ENCODE measurements around the gene CDK5RAP2.

CDK5RAP2 gene

GRCh38 chr9:120382453-120382852 is 197.5 kb downstream of the CDK5RAP2 start:
- H3K9me3 Mint-ChIP-seq = no peaks in the 10 kb centered on the region
- no peak overlapping the region for H3K4me3 Mint-ChIP-seq
- peaks cover 1% of the 10 kb centered on the region for H3K36me3 Mint-ChIP-seq (ENCODE audit: low read depth)
- H3K4me1 Mint-ChIP-seq (ENCODE audit: low read depth) = no peaks in the 10 kb centered on the region
- DNase-seq (ENCODE audit: low spot score) = no peak
- no peaks in the 10 kb centered on the region for H3K27me3 Mint-ChIP-seq (ENCODE audit: low read depth)
- no peak overlapping the region for H3K27ac Mint-ChIP-seq

GRCh38 chr9:120381839-120382238 is 198.1 kb downstream of the CDK5RAP2 start:
- no peaks in the 10 kb centered on the region for H3K4me1 Mint-ChIP-seq (ENCODE audit: low read depth)
- H3K27ac Mint-ChIP-seq = peak overlapping the region; percentile 11
- H3K27me3 Mint-ChIP-seq (ENCODE audit: low read depth) = no peaks in the 10 kb centered on the region
- H3K9me3 Mint-ChIP-seq = no peaks in the 10 kb centered on the region
- DNase-seq (ENCODE audit: low spot score) = no peak
- no peak overlapping the region for H3K4me3 Mint-ChIP-seq
- peaks cover 1% of the 10 kb centered on the region for H3K36me3 Mint-ChIP-seq (ENCODE audit: low read depth)

GRCh38 chr9:120379611-120380010 is 200.4 kb downstream of the CDK5RAP2 start:
- H3K4me1 Mint-ChIP-seq (ENCODE audit: low read depth) = no peaks in the 10 kb centered on the region
- no peak for DNase-seq (ENCODE audit: low spot score)
- H3K4me3 Mint-ChIP-seq = no peak overlapping the region
- H3K27ac Mint-ChIP-seq = no peak overlapping the region
- H3K9me3 Mint-ChIP-seq = no peaks in the 10 kb centered on the region
- H3K36me3 Mint-ChIP-seq (ENCODE audit: low read depth) = peaks cover under 1% of the 10 kb centered on the region
- no peaks in the 10 kb centered on the region for H3K27me3 Mint-ChIP-seq (ENCODE audit: low read depth)

GRCh38 chr9:120378680-120379079 is 201.3 kb downstream of the CDK5RAP2 start:
- no peaks in the 10 kb centered on the region for H3K4me1 Mint-ChIP-seq (ENCODE audit: low read depth)
- no peaks in the 10 kb centered on the region for H3K36me3 Mint-ChIP-seq (ENCODE audit: low read depth)
- DNase-seq (ENCODE audit: low spot score) = no peak
- H3K27ac Mint-ChIP-seq = no peak overlapping the region
- no peaks in the 10 kb centered on the region for H3K9me3 Mint-ChIP-seq
- H3K27me3 Mint-ChIP-seq (ENCODE audit: low read depth) = no peaks in the 10 kb centered on the region
- no peak overlapping the region for H3K4me3 Mint-ChIP-seq

- Mint-ChIP-seq H3K4me3 (no peak overlapping the region), H3K4me1 (ENCODE audit: low read depth) (no peaks in the 10 kb centered on the region), H3K27ac (no peak overlapping the region), H3K27me3 (ENCODE audit: low read depth) (no peaks in the 10 kb centered on the region), H3K36me3 (ENCODE audit: low read depth) (no peaks in the 10 kb centered on the region), H3K9me3 (no peaks in the 10 kb centered on the region)
- DNase-seq (ENCODE audit: low spot score) = no peak
These were observed 202.5 kb downstream of the CDK5RAP2 start for GRCh38 chr9:120377268-120378159.

GRCh38 chr9:120376101-120376500 is 203.9 kb downstream of the CDK5RAP2 start:
- Mint-ChIP-seq H3K27ac (no peak overlapping the region), H3K27me3 (ENCODE audit: low read depth) (no peaks in the 10 kb centered on the region), H3K9me3 (no peaks in the 10 kb centered on the region), H3K4me1 (ENCODE audit: low read depth) (no peaks in the 10 kb centered on the region), H3K36me3 (ENCODE audit: low read depth) (no peaks in the 10 kb centered on the region), H3K4me3 (no peak overlapping the region)
- no peak for DNase-seq (ENCODE audit: low spot score)

GRCh38 chr9:120375316-120375715 is 204.7 kb downstream of the CDK5RAP2 start:
- H3K4me3 Mint-ChIP-seq = no peak overlapping the region

GRCh38 chr9:120374817-120375216 is 205.2 kb downstream of the CDK5RAP2 start:
- Mint-ChIP-seq H3K9me3 (no peaks in the 10 kb centered on the region), H3K27ac (no peak overlapping the region), H3K36me3 (ENCODE audit: low read depth) (no peaks in the 10 kb centered on the region), H3K4me3 (no peak overlapping the region), H3K27me3 (ENCODE audit: low read depth) (no peaks in the 10 kb centered on the region), H3K4me1 (ENCODE audit: low read depth) (no peaks in the 10 kb centered on the region)
- no peak for DNase-seq (ENCODE audit: low spot score)

More at GRCh38 chr9:120375316-120375715, 204.7 kb downstream of the CDK5RAP2 start:
- H3K27me3 Mint-ChIP-seq (ENCODE audit: low read depth) = no peaks in the 10 kb centered on the region
- H3K4me1 Mint-ChIP-seq (ENCODE audit: low read depth) = no peaks in the 10 kb centered on the region
- H3K36me3 Mint-ChIP-seq (ENCODE audit: low read depth) = no peaks in the 10 kb centered on the region
- no peak overlapping the region for H3K27ac Mint-ChIP-seq
- H3K9me3 Mint-ChIP-seq = no peaks in the 10 kb centered on the region
- no peak for DNase-seq (ENCODE audit: low spot score)

- H3K4me1 Mint-ChIP-seq (ENCODE audit: low read depth) = no peaks in the 10 kb centered on the region
- no peak overlapping the region for H3K4me3 Mint-ChIP-seq
- H3K36me3 Mint-ChIP-seq (ENCODE audit: low read depth) = no peaks in the 10 kb centered on the region
- no peak overlapping the region for H3K27ac Mint-ChIP-seq
- DNase-seq (ENCODE audit: low spot score) = no peak
- no peaks in the 10 kb centered on the region for H3K9me3 Mint-ChIP-seq
- no peaks in the 10 kb centered on the region for H3K27me3 Mint-ChIP-seq (ENCODE audit: low read depth)
These were observed 205.7 kb downstream of the CDK5RAP2 start for GRCh38 chr9:120374239-120374638.

GRCh38 chr9:120372040-120372439 is 207.9 kb downstream of the CDK5RAP2 start:
- H3K4me1 Mint-ChIP-seq (ENCODE audit: low read depth) = no peaks in the 10 kb centered on the region
- no peaks in the 10 kb centered on the region for H3K27me3 Mint-ChIP-seq (ENCODE audit: low read depth)
- no peak for DNase-seq (ENCODE audit: low spot score)
- no peak overlapping the region for H3K4me3 Mint-ChIP-seq
- H3K9me3 Mint-ChIP-seq = peaks cover 7% of the 10 kb centered on the region
- H3K36me3 Mint-ChIP-seq (ENCODE audit: low read depth) = no peaks in the 10 kb centered on the region
- H3K27ac Mint-ChIP-seq = no peak overlapping the region

GRCh38 chr9:120369608-120370220 is 210.3 kb downstream of the CDK5RAP2 start:
- no peak for DNase-seq (ENCODE audit: low spot score)
- Mint-ChIP-seq H3K36me3 (ENCODE audit: low read depth) (no peaks in the 10 kb centered on the region), H3K4me1 (ENCODE audit: low read depth) (no peaks in the 10 kb centered on the region), H3K27me3 (ENCODE audit: low read depth) (no peaks in the 10 kb centered on the region), H3K27ac (no peak overlapping the region), H3K9me3 (peaks cover 7% of the 10 kb centered on the region), H3K4me3 (no peak overlapping the region)

- no peaks in the 10 kb centered on the region for H3K36me3 Mint-ChIP-seq (ENCODE audit: low read depth)
- peaks cover 7% of the 10 kb centered on the region for H3K9me3 Mint-ChIP-seq
- no peaks in the 10 kb centered on the region for H3K4me1 Mint-ChIP-seq (ENCODE audit: low read depth)
- DNase-seq (ENCODE audit: low spot score) = no peak
- no peak overlapping the region for H3K4me3 Mint-ChIP-seq
- no peak overlapping the region for H3K27ac Mint-ChIP-seq
- no peaks in the 10 kb centered on the region for H3K27me3 Mint-ChIP-seq (ENCODE audit: low read depth)
These were observed 211.2 kb downstream of the CDK5RAP2 start for GRCh38 chr9:120368799-120369198.

- Mint-ChIP-seq H3K4me3 (no peak overlapping the region), H3K27ac (no peak overlapping the region), H3K4me1 (ENCODE audit: low read depth) (no peaks in the 10 kb centered on the region), H3K27me3 (ENCODE audit: low read depth) (no peaks in the 10 kb centered on the region), H3K36me3 (ENCODE audit: low read depth) (no peaks in the 10 kb centered on the region), H3K9me3 (peaks cover 7% of the 10 kb centered on the region)
- DNase-seq (ENCODE audit: low spot score) = no peak
These were observed 213.3 kb downstream of the CDK5RAP2 start for GRCh38 chr9:120366644-120367019.

- Mint-ChIP-seq H3K36me3 (ENCODE audit: low read depth) (no peaks in the 10 kb centered on the region), H3K9me3 (peaks cover 7% of the 10 kb centered on the region), H3K4me1 (ENCODE audit: low read depth) (no peaks in the 10 kb centered on the region), H3K27ac (no peak overlapping the region), H3K4me3 (no peak overlapping the region), H3K27me3 (ENCODE audit: low read depth) (no peaks in the 10 kb centered on the region)
- no peak for DNase-seq (ENCODE audit: low spot score)
These were observed 214.6 kb downstream of the CDK5RAP2 start for GRCh38 chr9:120365386-120365785.
